GM23338 (cell line): Measurements from ENCODE around the gene FAM234A. TPM values are rescaled to one million over a fixed set of nuclear protein-coding genes. Genes with fewer than 3 reads are reported as not detected.

Experiments
- ATAC-seq: fragments of 200-7000 bp; cut with Tn5 transposase; 3 replicates; pipeline ENCODE4 v1.9.1; 2020
- DNase-seq: peaks from one replicate; pipeline ENCODE4 v3.0.0-alpha.2; 2015; ENCODE audit warnings: low spot score
- H2AFZ ChIP-seq: fragments of 200-600 bp; sonication (generic); 2 replicates; pipeline ENCODE4 v1.8.0; 2016; ENCODE audit warnings: antibody characterized with exemption, mild to moderate bottlenecking, moderate library complexity
- H3F3A ChIP-seq: fragments of 200-600 bp; sonication (generic); replicated peaks from 2 replicates; pipeline ENCODE4 v1.8.0; 2017; ENCODE audit warnings: antibody characterized with exemption, mixed run types, low read depth
- H3K27ac ChIP-seq: fragments of 200-600 bp; sonication (generic); 2 replicates; pipeline ENCODE4 v1.6.1; 2016; ENCODE audit warnings: low read depth
- H3K27me3 ChIP-seq: fragments of 200-600 bp; sonication (generic); 2 replicates; pipeline ENCODE4 v1.8.0; 2016; ENCODE audit warnings: mild to moderate bottlenecking, mixed run types, moderate library complexity; ENCODE audit not compliant: insufficient read depth
- H3K36me3 ChIP-seq: fragments of 200-600 bp; sonication (generic); 2 replicates; pipeline ENCODE4 v1.8.0; 2016; ENCODE audit warnings: mild to moderate bottlenecking; ENCODE audit not compliant: insufficient read depth
- H3K4me1 ChIP-seq: fragments of 200-600 bp; sonication (generic); 2 replicates; pipeline ENCODE4 v1.8.0; 2016; ENCODE audit warnings: mild to moderate bottlenecking, moderate library complexity; ENCODE audit not compliant: insufficient read depth
- H3K4me2 ChIP-seq: fragments of 200-600 bp; sonication (generic); 2 replicates; pipeline ENCODE4 v1.7.1; 2017; ENCODE audit warnings: mixed run types
- H3K4me3 ChIP-seq: fragments of 200-600 bp; sonication (generic); 2 replicates; pipeline ENCODE4 v1.6.1; 2016; ENCODE audit warnings: mixed run types
- H3K79me2 ChIP-seq: fragments of 200-600 bp; sonication (generic); replicated peaks from 2 replicates; pipeline ENCODE4 v1.8.0; 2017; ENCODE audit warnings: mild to moderate bottlenecking; ENCODE audit not compliant: insufficient read depth
- H3K9me2 ChIP-seq: fragments of 200-600 bp; sonication (generic); 2 replicates; pipeline ENCODE4 v1.8.0; 2017; ENCODE audit not compliant: insufficient read depth
- H4K20me1 ChIP-seq: fragments of 200-600 bp; sonication (generic); replicated peaks from 2 replicates; pipeline ENCODE4 v1.8.0; 2017; ENCODE audit warnings: mild to moderate bottlenecking; ENCODE audit not compliant: insufficient read depth
- H3K27ac Mint-ChIP-seq: 2 replicates; pipeline ENCODE4 v1.8.0; 2020; ENCODE audit warnings: inconsistent platforms, mild to moderate bottlenecking, moderate library complexity, mixed read lengths
- H3K27me3 Mint-ChIP-seq: 3 replicates; pipeline ENCODE4 v1.8.0; 2022; ENCODE audit warnings: low read depth, mild to moderate bottlenecking, moderate library complexity, mixed read lengths, inconsistent platforms; ENCODE audit not compliant: insufficient read depth, poor library complexity
- H3K36me3 Mint-ChIP-seq: 3 replicates; pipeline ENCODE4 v1.8.0; 2021; ENCODE audit warnings: low read depth, mild to moderate bottlenecking, inconsistent platforms, moderate library complexity, mixed read lengths
- H3K4me1 Mint-ChIP-seq: 3 replicates; pipeline ENCODE4 v1.8.0; 2020; ENCODE audit warnings: mild to moderate bottlenecking, inconsistent platforms, mixed read lengths
- H3K4me3 Mint-ChIP-seq: 3 replicates; pipeline ENCODE4 v1.8.0; 2021; ENCODE audit warnings: moderate library complexity, mild to moderate bottlenecking, inconsistent platforms, mixed read lengths
- H3K9me3 Mint-ChIP-seq: 3 replicates; pipeline ENCODE4 v1.8.0; 2020; ENCODE audit warnings: moderate library complexity, mild to moderate bottlenecking, inconsistent platforms, mixed read lengths
- CREB1 ChIP-seq: fragments of 250-450 bp; sonication (Bioruptor Pico); IDR thresholded peaks from 2 replicates; pipeline ENCODE4 v1.5.0; 2020; ENCODE audit warnings: low read depth, mild to moderate bottlenecking, moderate library complexity
- CTCF ChIP-seq, 2 experiments: fragments of 200-600 bp in 1 of 2; sonication (generic) in 1 of 2; conservative IDR thresholded peaks; 2 replicates each; pipeline versions ENCODE4 v1.5.1 to v1.6.1; 2016 to 2017; ENCODE audit warnings: antibody characterized with exemption in 2 of 2, low read depth in 2 of 2, mild to moderate bottlenecking in 2 of 2, moderate library complexity in 1 of 2
- NANOG ChIP-seq: IDR thresholded peaks from 2 replicates; pipeline ENCODE4 v1.6.1; 2016; ENCODE audit warnings: antibody characterized with exemption, borderline replicate concordance
- POLR2AphosphoS5 ChIP-seq: IDR thresholded peaks from 2 replicates; pipeline ENCODE4 v1.6.1; 2016; ENCODE audit warnings: antibody characterized with exemption, low read depth
- REST ChIP-seq: IDR thresholded peaks from one replicate; pipeline ENCODE4 v1.6.1; 2018; ENCODE audit warnings: antibody characterized with exemption; ENCODE audit not compliant: unreplicated experiment
- STAT1 ChIP-seq: IDR thresholded peaks from one replicate; pipeline ENCODE4 v1.6.1; 2016; ENCODE audit warnings: antibody characterized with exemption; ENCODE audit not compliant: unreplicated experiment
- ZNF114 ChIP-seq: fragments of 250-450 bp; sonication (Bioruptor Pico); IDR thresholded peaks from 2 replicates; pipeline ENCODE4 v1.5.0; 2020; ENCODE audit warnings: mild to moderate bottlenecking, moderate library complexity
- polyA plus RNA-seq: library from polyadenylated mRNA; unstranded; fragments of >200 nt; fragmentation: Nextera tagmentation; extraction: Ambion mirVana; gene quantifications from 2 replicates; pipeline ENCODE4 v1.2.1, GENCODE V29; 2016
- total RNA-seq: library from RNA; depleted of rRNA; stranded (reverse); fragments of >200 nt; shearing (Covaris generic); gene quantifications from 2 replicates; pipeline ENCODE4 v1.2.3, GENCODE V29; 2014
- TF ChIP-seq, protein P1 (sequence below): IDR thresholded peaks from 2 replicates; pipeline ENCODE4 v1.6.1; 2016; ENCODE audit warnings: antibody characterized with exemption

The FAM234A gene
- total and polyA plus RNA-seq, 2 experiments from 2014 or later = 41.9 to 128 TPM

DNA sequence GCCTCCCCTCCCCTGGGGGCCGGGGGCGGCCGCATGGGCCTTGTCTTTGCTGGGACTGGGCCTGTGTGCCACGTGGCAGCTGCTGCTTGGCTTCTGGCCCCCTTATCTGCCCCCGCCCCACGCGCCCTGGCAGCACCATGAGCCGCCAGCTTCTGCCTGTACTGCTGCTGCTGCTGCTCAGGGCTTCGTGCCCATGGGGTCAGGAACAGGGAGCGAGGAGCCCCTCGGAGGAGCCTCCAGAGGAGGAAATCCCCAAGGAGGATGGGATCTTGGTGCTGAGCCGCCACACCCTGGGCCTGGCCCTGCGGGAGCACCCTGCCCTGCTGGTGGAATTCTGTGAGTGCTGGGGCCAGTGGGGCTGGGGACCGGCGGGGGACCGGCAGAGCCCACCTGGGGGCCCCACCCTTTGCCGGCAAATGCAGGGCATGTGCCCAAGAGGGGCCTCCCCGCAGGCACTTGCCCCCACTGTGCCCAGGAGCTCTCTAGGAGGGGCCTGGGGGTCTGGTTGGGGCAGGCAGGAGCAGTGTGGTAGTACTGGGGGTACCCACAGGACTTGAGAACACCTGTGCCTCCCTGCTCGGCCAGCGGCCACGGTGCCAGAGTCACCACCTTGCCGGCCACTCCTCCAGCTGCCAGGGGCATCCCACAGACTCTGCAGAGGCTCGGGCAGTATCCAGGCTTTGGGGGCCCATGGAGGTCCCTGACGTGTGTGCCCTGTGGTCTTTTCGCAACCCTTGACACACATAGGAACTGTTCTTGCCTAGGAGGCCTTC is 48.6 kb downstream of the FAM234A start, which contains the start of gene PDIA2:
Gene PDIA2 (plus strand): TSS at position 132 of the 773 bp plus-strand sequence. CDS start 6 bp downstream, at position 138.
- H3K27me3 ChIP-seq = peaks cover 30% of the 10 kb centered on the region
- Mint-ChIP-seq H3K27me3 (peaks cover 17% of the 10 kb centered on the region), H3K4me1 (no peaks in the 10 kb centered on the region), H3K9me3 (no peaks in the 10 kb centered on the region), H3K4me3 (no peak within 1 kb of the TSS), H3K36me3 (peaks cover 8% of the 10 kb centered on the region), H3K27ac (no peak within 1 kb of the TSS)
- H3K27ac ChIP-seq = no peak within 1 kb of the TSS
- 0 out of 2 replicates have a peak, but pooled peaks cover 4% of the 10 kb centered on the region for H3F3A ChIP-seq
- no peak within 1 kb of the TSS for H3K4me2 ChIP-seq
- 0 out of 2 replicates have a peak, but pooled peaks cover 2% of the 10 kb centered on the region for H4K20me1 ChIP-seq
- TF ChIP-seq, protein P1, sequence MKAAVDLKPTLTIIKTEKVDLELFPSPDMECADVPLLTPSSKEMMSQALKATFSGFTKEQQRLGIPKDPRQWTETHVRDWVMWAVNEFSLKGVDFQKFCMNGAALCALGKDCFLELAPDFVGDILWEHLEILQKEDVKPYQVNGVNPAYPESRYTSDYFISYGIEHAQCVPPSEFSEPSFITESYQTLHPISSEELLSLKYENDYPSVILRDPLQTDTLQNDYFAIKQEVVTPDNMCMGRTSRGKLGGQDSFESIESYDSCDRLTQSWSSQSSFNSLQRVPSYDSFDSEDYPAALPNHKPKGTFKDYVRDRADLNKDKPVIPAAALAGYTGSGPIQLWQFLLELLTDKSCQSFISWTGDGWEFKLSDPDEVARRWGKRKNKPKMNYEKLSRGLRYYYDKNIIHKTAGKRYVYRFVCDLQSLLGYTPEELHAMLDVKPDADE = no peak
- TF ChIP-seq NANOG (no peak), CTCF (conservative IDR thresholded peaks at IDR 0.05; ENCODE audit: low read depth in 2 of 2) (no peak), REST (no peak), STAT1 (no peak), CREB1 (CRISPR knock-in tag) (no peak), POLR2AphosphoS5 (no peak), ZNF114 (CRISPR knock-in tag) (no peak)
- H2AFZ ChIP-seq = no peak within 1 kb of the TSS
- H3K36me3 ChIP-seq = no peaks in the 10 kb centered on the region
- no peak within 1 kb of the TSS for H3K4me3 ChIP-seq
- ATAC-seq (no peak), DNase-seq (no peak)
- no peaks in the 10 kb centered on the region for H3K4me1 ChIP-seq
- no peaks in the 10 kb centered on the region for H3K9me2 ChIP-seq
- no peaks in the 10 kb centered on the region for H3K79me2 ChIP-seq
